Islet precursor cell (in vitro differentiated cells): ENCODE data around the gene TMEM198.

ENCODE experiments used
- DNase-seq: peaks from one replicate; pipeline ENCODE4 v3.0.0-alpha.2; 2018

TMEM198 gene

DNA sequence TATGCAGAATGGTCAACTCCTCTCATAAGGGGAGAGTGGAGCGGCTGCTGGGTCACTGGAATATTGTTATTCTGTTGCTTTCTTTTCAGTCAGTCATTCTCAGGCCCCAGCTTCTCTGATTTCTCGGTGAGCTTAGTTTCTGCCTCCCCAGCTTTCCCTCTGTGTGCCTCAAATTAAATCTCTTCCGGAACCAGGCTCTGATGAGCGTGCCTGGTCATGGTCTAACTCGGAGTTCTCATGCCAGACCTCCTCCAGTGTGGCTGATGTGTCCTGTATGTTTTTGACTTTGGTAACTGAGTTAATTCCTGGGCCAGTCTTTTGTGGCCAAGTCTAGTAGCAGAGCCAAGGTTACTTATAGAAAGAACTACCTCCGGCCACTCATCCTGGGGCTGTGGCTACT is 48.9 kb downstream of the TMEM198 start:
- no peak for DNase-seq

DNA sequence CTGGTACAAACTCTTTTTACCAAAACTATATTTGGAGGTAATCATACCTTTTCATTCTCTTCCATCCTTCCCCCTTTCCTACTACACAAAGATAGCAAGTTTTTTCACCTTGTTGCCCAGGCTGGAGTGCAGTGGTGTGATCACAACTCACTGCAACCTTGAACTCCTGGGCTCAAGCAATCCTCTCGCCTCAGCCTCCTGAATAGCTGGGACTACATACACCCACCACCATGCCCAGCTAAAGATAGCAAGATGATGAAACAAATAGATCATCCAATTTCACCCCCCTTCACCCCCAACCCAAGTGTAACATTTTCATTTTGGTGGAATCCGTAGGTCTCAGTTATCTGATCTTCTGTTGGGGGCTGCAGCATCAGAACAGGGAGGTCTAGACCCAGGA is 49.3 kb downstream of the TMEM198 start:
- no peak for DNase-seq

DNA sequence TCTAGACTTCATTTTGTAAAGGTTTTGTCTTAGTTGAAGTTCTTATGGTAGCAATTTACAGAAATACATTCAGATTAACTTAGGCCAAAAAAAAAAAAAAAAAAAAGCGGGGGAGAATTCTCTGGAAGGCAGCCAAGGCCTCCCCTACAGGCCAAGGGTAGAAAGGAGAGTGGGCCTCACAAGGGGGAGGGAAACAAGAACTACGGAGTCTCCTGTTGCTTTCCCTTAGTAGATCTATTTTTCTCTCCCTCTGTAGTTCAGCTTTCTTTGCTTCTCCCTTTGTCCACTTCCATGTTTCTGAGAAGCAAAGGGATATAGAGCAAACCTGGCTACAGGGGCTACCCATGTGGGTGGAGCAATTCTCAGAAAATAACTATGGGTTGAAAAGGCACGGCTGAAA is 51.4 kb downstream of the TMEM198 start:
- DNase-seq = no peak

- DNase-seq = no peak
Measured at GRCh38 chr2:219596954-219597551, 53.2 kb downstream of the TMEM198 start.

DNA sequence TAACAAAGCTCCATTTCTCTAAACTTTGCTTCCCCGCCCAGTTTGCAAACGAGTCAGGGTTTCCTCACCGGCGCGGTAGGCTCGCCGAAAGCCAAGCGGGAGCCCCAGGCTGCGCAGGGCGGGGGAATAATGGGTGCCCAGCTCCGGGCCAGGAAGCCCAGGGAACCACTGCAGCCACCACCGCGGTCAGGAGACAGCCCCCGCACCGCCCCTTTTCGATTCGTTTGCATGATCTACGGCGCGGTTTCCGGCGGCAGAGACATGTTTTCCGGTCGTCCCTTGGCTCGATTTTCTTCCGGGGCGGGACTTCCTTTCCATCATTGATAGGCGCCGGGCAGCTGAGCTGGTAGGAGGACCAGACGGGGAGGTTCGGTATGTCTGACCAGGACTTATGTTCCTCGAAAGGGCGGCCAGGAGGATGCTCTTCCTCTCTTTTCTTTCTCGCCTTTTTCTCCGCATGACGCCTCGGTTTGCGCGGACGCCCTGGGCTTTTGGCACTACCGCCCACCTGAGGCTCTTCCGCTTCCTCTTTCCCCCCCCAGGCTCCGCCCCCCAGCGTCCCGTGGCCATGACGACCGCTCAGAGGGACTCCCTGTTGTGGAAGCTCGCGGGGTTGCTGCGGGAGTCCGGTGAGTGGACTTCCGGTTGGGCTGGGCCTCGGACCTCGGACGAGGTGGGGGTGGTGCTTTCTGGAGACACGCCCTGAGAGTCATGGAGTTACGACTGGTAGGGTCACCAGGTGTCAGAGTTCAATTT is 53.9 kb downstream of the TMEM198 start, which contains the start of gene STK11IP:
TSS of gene STK11IP (plus strand) at position 306 of the 756 bp plus-strand sequence. CDS start at position 569, 263 bp downstream.
- peak; percentile 99 for DNase-seq

DNA sequence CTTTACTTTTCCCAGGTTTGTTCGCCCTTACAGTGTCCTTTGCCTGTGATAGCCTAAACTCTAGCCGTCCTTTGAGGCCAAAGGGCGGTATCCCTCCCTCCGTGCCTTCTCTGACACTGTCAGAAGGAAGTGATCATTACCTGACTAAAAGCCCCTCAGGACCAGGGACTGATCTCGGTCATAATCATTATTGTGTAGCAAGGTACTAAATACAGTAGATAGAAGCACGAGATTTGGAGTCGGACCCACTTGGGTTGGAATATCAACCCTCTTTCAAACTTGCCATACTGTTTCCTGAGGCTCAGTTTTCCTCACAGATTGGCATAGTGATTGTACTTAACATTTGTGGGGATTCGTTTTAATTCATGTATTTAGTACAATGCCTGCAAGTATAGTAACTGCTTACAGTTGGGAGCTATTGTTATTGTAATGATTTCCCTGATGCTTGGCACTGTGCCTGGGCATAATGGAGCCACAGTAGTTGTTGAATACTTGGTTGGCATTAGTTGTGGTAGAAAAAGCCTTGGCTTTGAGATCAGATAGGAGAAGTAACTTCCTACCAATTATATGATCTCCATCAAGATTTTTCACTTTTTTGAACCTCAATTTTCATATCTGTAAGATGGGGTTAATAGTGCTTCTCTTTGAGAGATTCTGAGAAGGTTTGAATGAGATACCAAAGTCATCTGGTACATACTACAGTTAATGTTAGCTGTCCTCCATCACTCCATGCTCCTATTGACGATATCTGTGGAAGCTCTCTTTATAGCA is 54.7 kb downstream of the TMEM198 start:
- no peak for DNase-seq
